RWPE1 (cell line): ENCODE results near the gene TARP.

Source experiments
- CTCF ChIA-PET: fragments of 350-600 bp; sonication (Branson Sonifier 250); formaldehyde crosslinking; extraction: SDS; loops from one replicate; lab custom pipeline; 2021; lab: Yijun Ruan, JAX
- POLR2A ChIA-PET: fragments of 400-600 bp; formaldehyde crosslinking; extraction: SDS; loops from one replicate; lab custom pipeline; 2020; ENCODE audit warnings: antibody characterized with exemption; ENCODE audit not compliant: low non-redundant PET; lab: Yijun Ruan, JAX
- DNase-seq: peaks from one replicate; pipeline ENCODE4 v3.0.0; 2012; ENCODE audit warnings: low spot score
- H3K27ac ChIP-seq: fragments of 450-650 bp; 2 replicates; pipeline ENCODE4 v1.5.1; 2017
- TF ChIP-seq, protein P1 (sequence below): fragments of 450-650 bp; conservative IDR thresholded peaks from 2 replicates; pipeline ENCODE4 v1.5.1; 2017; ENCODE audit warnings: low read depth, mild to moderate bottlenecking

TARP gene

DNA sequence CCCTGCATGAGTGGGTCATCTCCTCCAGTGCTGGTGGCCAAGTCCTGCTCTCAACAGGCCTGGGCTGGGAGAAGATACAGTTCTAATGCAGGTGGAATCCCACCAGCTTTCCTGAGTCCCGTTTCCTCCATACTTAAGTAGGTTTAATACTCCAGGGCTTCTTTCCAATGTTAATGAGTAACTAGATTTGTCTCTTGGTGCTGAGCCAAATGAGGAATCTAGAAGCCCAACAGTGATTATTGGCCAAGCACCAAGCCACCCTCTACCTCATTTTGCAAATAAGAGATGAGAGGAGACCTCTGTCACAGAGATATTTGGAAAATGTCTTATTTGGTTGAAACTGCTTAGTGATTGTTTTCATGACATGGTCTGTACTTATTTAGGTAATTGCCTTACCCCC lies 58.3 kb downstream of the TARP start:
- TF ChIP-seq, protein P1, sequence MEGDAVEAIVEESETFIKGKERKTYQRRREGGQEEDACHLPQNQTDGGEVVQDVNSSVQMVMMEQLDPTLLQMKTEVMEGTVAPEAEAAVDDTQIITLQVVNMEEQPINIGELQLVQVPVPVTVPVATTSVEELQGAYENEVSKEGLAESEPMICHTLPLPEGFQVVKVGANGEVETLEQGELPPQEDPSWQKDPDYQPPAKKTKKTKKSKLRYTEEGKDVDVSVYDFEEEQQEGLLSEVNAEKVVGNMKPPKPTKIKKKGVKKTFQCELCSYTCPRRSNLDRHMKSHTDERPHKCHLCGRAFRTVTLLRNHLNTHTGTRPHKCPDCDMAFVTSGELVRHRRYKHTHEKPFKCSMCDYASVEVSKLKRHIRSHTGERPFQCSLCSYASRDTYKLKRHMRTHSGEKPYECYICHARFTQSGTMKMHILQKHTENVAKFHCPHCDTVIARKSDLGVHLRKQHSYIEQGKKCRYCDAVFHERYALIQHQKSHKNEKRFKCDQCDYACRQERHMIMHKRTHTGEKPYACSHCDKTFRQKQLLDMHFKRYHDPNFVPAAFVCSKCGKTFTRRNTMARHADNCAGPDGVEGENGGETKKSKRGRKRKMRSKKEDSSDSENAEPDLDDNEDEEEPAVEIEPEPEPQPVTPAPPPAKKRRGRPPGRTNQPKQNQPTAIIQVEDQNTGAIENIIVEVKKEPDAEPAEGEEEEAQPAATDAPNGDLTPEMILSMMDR = no peak
- H3K27ac ChIP-seq = no peak overlapping the region
- CTCF ChIA-PET = interaction anchor here (0.6 to 2.0 kb wide), 8 partner anchors 12 to 762 kb away, joined by 3 to 8 read pairs (median 3); no protein-coding TSS in a partner anchor
- POLR2A ChIA-PET = no interaction called here
- DNase-seq = no peak

DNA sequence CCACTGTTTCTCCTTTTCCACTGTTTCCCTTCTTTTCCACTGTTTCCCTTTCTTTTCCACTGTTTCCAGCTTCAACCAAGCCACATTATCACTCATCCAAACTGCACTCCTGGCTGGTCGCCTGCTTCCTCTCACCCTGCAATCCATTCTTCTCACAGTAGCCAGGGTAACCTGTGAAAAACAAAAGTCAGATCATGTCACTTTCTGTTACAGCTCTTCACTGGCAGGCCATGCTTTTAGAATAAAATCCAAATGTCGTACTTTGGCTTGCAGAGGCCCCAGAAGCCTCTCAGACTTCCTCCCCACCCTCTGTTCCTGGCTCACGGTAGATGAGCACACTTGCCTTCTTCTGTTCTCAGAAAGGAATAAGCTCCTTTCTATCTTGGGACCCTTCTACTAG lies 61.5 kb downstream of the TARP start:
- H3K27ac ChIP-seq = no peak overlapping the region
- DNase-seq = no peak
- TF ChIP-seq, protein P1 = no peak
- ChIA-PET POLR2A (no interaction called here), CTCF (no interaction called here)

DNA sequence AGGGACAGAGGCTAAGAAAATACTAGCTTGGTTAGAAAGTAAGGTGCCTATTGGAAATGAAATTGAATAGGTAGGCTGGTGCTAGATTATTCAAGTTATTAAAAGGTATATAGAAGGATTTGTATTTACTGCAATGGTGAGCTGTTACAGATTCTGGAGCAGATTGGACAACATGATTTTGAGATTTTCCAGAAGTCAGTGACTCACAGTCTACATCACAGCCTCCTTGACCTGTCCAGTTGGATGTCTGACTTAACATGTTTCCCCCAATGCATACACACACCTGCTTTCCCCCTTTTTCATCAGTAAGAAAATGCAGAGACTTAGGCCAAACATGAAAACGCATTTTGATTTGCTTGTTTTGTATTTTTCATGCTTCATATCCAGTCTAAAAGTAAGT lies 62.0 kb downstream of the TARP start:
- CTCF ChIA-PET = no interaction called here
- TF ChIP-seq, protein P1 = no peak

More for the DNA sequence above, 62.0 kb downstream of the TARP start:
- DNase-seq = no peak
- POLR2A ChIA-PET = no interaction called here
- H3K27ac ChIP-seq = no peak overlapping the region
